WTC11 (cell line): ENCODE results near the gene ZNF81. TPM values are rescaled to one million over a fixed set of nuclear protein-coding genes. Genes with fewer than 3 reads are reported as not detected.

Source experiments
- ATAC-seq: fragments of 200-7000 bp; cut with Tn5 transposase; 2 replicates; pipeline ENCODE4 v1.10.0; 2021; ENCODE audit warnings: mild to moderate bottlenecking, moderate library complexity
- CTCF ChIA-PET: fragments of 300-600 bp; sonication (Branson Sonifier 250); formaldehyde crosslinking; loops from one replicate; lab custom pipeline; 2021; ENCODE audit warnings: antibody characterized with exemption; lab: Charles Lee
- POLR2A ChIA-PET: fragments of 350-600 bp; sonication (Branson Sonifier 250); formaldehyde crosslinking; loops from one replicate; lab custom pipeline; 2021; ENCODE audit warnings: antibody characterized with exemption; lab: Charles Lee
- DNase-seq: peaks from one replicate; pipeline ENCODE4 v3.0.0; 2021; ENCODE audit warnings: low spot score
- H3K27ac Mint-ChIP-seq: 2 replicates; pipeline ENCODE4 v1.8.0; 2021; ENCODE audit warnings: mixed read lengths
- H3K27me3 Mint-ChIP-seq: 2 replicates; pipeline ENCODE4 v1.8.0; 2021; ENCODE audit warnings: low read depth, mild to moderate bottlenecking, moderate library complexity, mixed read lengths
- H3K36me3 Mint-ChIP-seq: 2 replicates; pipeline ENCODE4 v1.8.0; 2021; ENCODE audit warnings: mixed read lengths
- H3K4me1 Mint-ChIP-seq: 2 replicates; pipeline ENCODE4 v1.8.0; 2022; ENCODE audit warnings: mixed read lengths
- H3K4me3 Mint-ChIP-seq: 2 replicates; pipeline ENCODE4 v1.8.0; 2021; ENCODE audit warnings: mild to moderate bottlenecking, moderate library complexity, mixed read lengths
- H3K9me3 Mint-ChIP-seq: 2 replicates; pipeline ENCODE4 v1.8.0; 2021; ENCODE audit warnings: mixed read lengths
- ATF1 ChIP-seq: sonication (generic); formaldehyde crosslinking; IDR thresholded peaks from 2 replicates; pipeline ENCODE4 v1.8.1; 2023; ENCODE audit warnings: mild to moderate bottlenecking, moderate library complexity, missing genetic modification reagents
- CBFB ChIP-seq: sonication (generic); formaldehyde crosslinking; IDR thresholded peaks from 2 replicates; pipeline ENCODE4 v1.8.1; 2022; ENCODE audit warnings: mild to moderate bottlenecking, low read depth, missing genetic modification reagents
- CREB1 ChIP-seq: sonication (generic); formaldehyde crosslinking; IDR thresholded peaks from 2 replicates; pipeline ENCODE4 v1.8.0; 2023; ENCODE audit warnings: mild to moderate bottlenecking, missing genetic modification reagents
- E2F4 ChIP-seq: sonication (generic); formaldehyde crosslinking; IDR thresholded peaks from 2 replicates; pipeline ENCODE4 v1.8.1; 2022; ENCODE audit warnings: low read depth, mild to moderate bottlenecking, moderate library complexity, missing genetic modification reagents, borderline replicate concordance
- E2F5 ChIP-seq: sonication (generic); formaldehyde crosslinking; IDR thresholded peaks from 2 replicates; pipeline ENCODE4 v1.8.1; 2022; ENCODE audit warnings: mild to moderate bottlenecking, moderate library complexity, missing genetic modification reagents
- FOXP4 ChIP-seq: sonication (generic); formaldehyde crosslinking; IDR thresholded peaks from 2 replicates; pipeline ENCODE4 v1.8.0; 2022; ENCODE audit warnings: mild to moderate bottlenecking, missing genetic modification reagents
- GTF2I ChIP-seq: fragments of 250-450 bp; sonication (Bioruptor Pico); conservative IDR thresholded peaks from 2 replicates; pipeline ENCODE4 v1.4.0; 2021; ENCODE audit warnings: mild to moderate bottlenecking
- HMGXB4 ChIP-seq: sonication (generic); formaldehyde crosslinking; IDR thresholded peaks from 2 replicates; pipeline ENCODE4 v1.8.1; 2023; ENCODE audit warnings: mild to moderate bottlenecking, moderate library complexity, missing genetic modification reagents
- IRF2 ChIP-seq: sonication (generic); formaldehyde crosslinking; IDR thresholded peaks from 2 replicates; pipeline ENCODE4 v1.8.0; 2022; ENCODE audit warnings: low read depth, missing genetic modification reagents, borderline replicate concordance
- JAZF1 ChIP-seq: fragments of 250-450 bp; sonication (Bioruptor Pico); IDR thresholded peaks from 2 replicates; pipeline ENCODE4 v1.9.0; 2021; ENCODE audit warnings: moderate library complexity, mild to moderate bottlenecking, inconsistent platforms
- JUN ChIP-seq: sonication (generic); formaldehyde crosslinking; IDR thresholded peaks from 2 replicates; pipeline ENCODE4 v1.8.0; 2023; ENCODE audit warnings: mild to moderate bottlenecking, missing genetic modification reagents
- MLX ChIP-seq: sonication (generic); formaldehyde crosslinking; IDR thresholded peaks from 2 replicates; pipeline ENCODE4 v1.8.1; 2023; ENCODE audit warnings: mild to moderate bottlenecking, missing genetic modification reagents, moderate library complexity
- MYBL2 ChIP-seq: sonication (generic); formaldehyde crosslinking; IDR thresholded peaks from 2 replicates; pipeline ENCODE4 v1.8.1; 2023; ENCODE audit warnings: mild to moderate bottlenecking, moderate library complexity, missing genetic modification reagents
- NFE2L1 ChIP-seq: sonication (generic); formaldehyde crosslinking; IDR thresholded peaks from 2 replicates; pipeline ENCODE4 v1.8.1; 2023; ENCODE audit warnings: missing genetic modification reagents
- NR2C2 ChIP-seq: sonication (generic); formaldehyde crosslinking; IDR thresholded peaks from 2 replicates; pipeline ENCODE4 v1.8.0; 2022; ENCODE audit warnings: mild to moderate bottlenecking, missing genetic modification reagents
- OVOL2 ChIP-seq: fragments of 250-450 bp; sonication (Bioruptor Pico); IDR thresholded peaks from 2 replicates; pipeline ENCODE4 v1.9.0; 2021; ENCODE audit warnings: mild to moderate bottlenecking, borderline replicate concordance
- PRRX2 ChIP-seq: fragments of 250-450 bp; sonication (Bioruptor Pico); IDR thresholded peaks from 2 replicates; pipeline ENCODE4 v1.8.0; 2021; ENCODE audit warnings: mild to moderate bottlenecking
- SMAD4 ChIP-seq: sonication (generic); formaldehyde crosslinking; IDR thresholded peaks from 2 replicates; pipeline ENCODE4 v1.8.0; 2022; ENCODE audit warnings: mild to moderate bottlenecking, missing genetic modification reagents
- SP1 ChIP-seq: sonication (generic); formaldehyde crosslinking; conservative IDR thresholded peaks from 2 replicates; pipeline ENCODE4 v1.8.1; 2022; ENCODE audit warnings: missing genetic modification reagents
- STAT6 ChIP-seq: sonication (generic); formaldehyde crosslinking; conservative IDR thresholded peaks from 2 replicates; pipeline ENCODE4 v1.8.1; 2023; ENCODE audit warnings: mild to moderate bottlenecking, low read depth, missing genetic modification reagents, moderate library complexity
- TCF7 ChIP-seq: sonication (generic); formaldehyde crosslinking; IDR thresholded peaks from 2 replicates; pipeline ENCODE4 v1.8.0; 2022; ENCODE audit warnings: mild to moderate bottlenecking, low read depth, missing genetic modification reagents, moderate library complexity
- ZBTB21 ChIP-seq: sonication (generic); formaldehyde crosslinking; IDR thresholded peaks from 2 replicates; pipeline ENCODE4 v1.8.1; 2023; ENCODE audit warnings: mild to moderate bottlenecking, missing genetic modification reagents, borderline replicate concordance
- ZNF219 ChIP-seq: sonication (generic); formaldehyde crosslinking; IDR thresholded peaks from 2 replicates; pipeline ENCODE4 v1.8.0; 2023; ENCODE audit warnings: missing genetic modification reagents, mild to moderate bottlenecking, borderline replicate concordance
- ZNF423 ChIP-seq: fragments of 250-450 bp; sonication (Bioruptor Pico); IDR thresholded peaks from 2 replicates; pipeline ENCODE4 v2.1.2; 2022; ENCODE audit warnings: mild to moderate bottlenecking, moderate library complexity
- ZNF671 ChIP-seq: fragments of 250-450 bp; sonication (Bioruptor Pico); IDR thresholded peaks from 2 replicates; pipeline ENCODE4 v1.8.0; 2021; ENCODE audit warnings: mild to moderate bottlenecking
- total RNA-seq: library from RNA; stranded (reverse); gene quantifications from 3 replicates; pipeline ENCODE4 v1.2.3, GENCODE V29; 2021

Gene ZNF81
- total RNA-seq, 1 experiment from 2014 or later = 12.0 TPM

GRCh38 chrX:47915886-47916493, 79.3 kb downstream of the ZNF81 start (continued):
- no peak for TF ChIP-seq SP1 (CRISPR knock-in tag)
- no peak for TF ChIP-seq NFE2L1 (CRISPR knock-in tag)
- TF ChIP-seq STAT6 (CRISPR knock-in tag) = no peak
- no peak for TF ChIP-seq ZNF219 (CRISPR knock-in tag)
- no peak for TF ChIP-seq E2F5 (CRISPR knock-in tag)
- TF ChIP-seq JUN (CRISPR knock-in tag) = no peak
- no peak for TF ChIP-seq CBFB
- TF ChIP-seq ZNF423 (CRISPR knock-in tag) = no peak
- TF ChIP-seq MYBL2 (CRISPR knock-in tag) = no peak
- TF ChIP-seq, all 79 proteins: peak for 0

GRCh38 chrX:47918274-47918673, 81.6 kb downstream of the ZNF81 start:
- Mint-ChIP-seq H3K4me1 (no peaks in the 10 kb centered on the region), H3K36me3 (peaks cover 44% of the 10 kb centered on the region), H3K9me3 (peaks cover 31% of the 10 kb centered on the region), H3K27me3 (no peaks in the 10 kb centered on the region)
- CTCF ChIA-PET = no interaction called here
- ATAC-seq (no peak), DNase-seq (no peak)
- TF ChIP-seq ZNF219 (CRISPR knock-in tag) (no peak), NR2C2 (CRISPR knock-in tag) (no peak)
- TF ChIP-seq, all 79 proteins: peak for 0
- POLR2A ChIA-PET = no interaction called here
- Mint-ChIP-seq H3K27ac (no peak overlapping the region), H3K4me3 (no peak overlapping the region)

- H3K27me3 Mint-ChIP-seq = no peaks in the 10 kb centered on the region
- H3K9me3 Mint-ChIP-seq = no peaks in the 10 kb centered on the region
- H3K36me3 Mint-ChIP-seq = no peaks in the 10 kb centered on the region
- no peak overlapping the region for H3K27ac Mint-ChIP-seq
- no peak overlapping the region for H3K4me3 Mint-ChIP-seq
- DNase-seq (no peak), ATAC-seq (no peak)
- no peaks in the 10 kb centered on the region for H3K4me1 Mint-ChIP-seq
- ChIA-PET CTCF (no interaction called here), POLR2A (no interaction called here)
- TF ChIP-seq GTF2I (CRISPR knock-in tag) (no peak), SMAD4 (CRISPR knock-in tag) (no peak), ZNF671 (CRISPR knock-in tag) (no peak), FOXP4 (no peak), MYBL2 (CRISPR knock-in tag) (no peak), ATF1 (CRISPR knock-in tag) (no peak), ZBTB21 (CRISPR knock-in tag) (no peak), JAZF1 (CRISPR knock-in tag) (no peak), MLX (CRISPR knock-in tag) (no peak), CREB1 (no peak), IRF2 (CRISPR knock-in tag) (no peak), HMGXB4 (no peak), PRRX2 (CRISPR knock-in tag) (no peak), E2F4 (CRISPR knock-in tag) (no peak), TCF7 (no peak), OVOL2 (CRISPR knock-in tag) (no peak)
These were observed 90.5 kb downstream of the ZNF81 start for GRCh38 chrX:47927212-47927611.
